Ureter (tissue), 1 donor: ENCODE results near the gene ANXA2R. TPM values are rescaled to one million over a fixed set of nuclear protein-coding genes. Genes with fewer than 3 reads are reported as not detected.
"Not testable (repeated sequence)": the region's sequence is repeated elsewhere in the genome, so short reads cannot be mapped to it uniquely, and the experiment has no call there.

Source experiments
- DNase-seq: peaks from one replicate; pipeline ENCODE4 v3.0.0-alpha.2; 2020; ENCODE audit warnings: low spot score
- total RNA-seq: library from RNA; stranded (reverse); gene quantifications from one replicate; pipeline ENCODE4 v1.2.4, GENCODE V29; 2023
- donor health status: DM: yes; HTN: yes; CAD: no.

ANXA2R gene, protein sequence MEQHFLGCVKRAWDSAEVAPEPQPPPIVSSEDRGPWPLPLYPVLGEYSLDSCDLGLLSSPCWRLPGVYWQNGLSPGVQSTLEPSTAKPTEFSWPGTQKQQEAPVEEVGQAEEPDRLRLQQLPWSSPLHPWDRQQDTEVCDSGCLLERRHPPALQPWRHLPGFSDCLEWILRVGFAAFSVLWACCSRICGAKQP
- total RNA-seq, result 4.4 TPM

- DNase-seq, result peak; percentile 92
Observed at GRCh38 chr5:43040287-43041098, at the start of gene ANXA2R. Gene ANXA2R (minus strand): TSS chr5:43040319. CDS start chr5:43040046, 273 bp downstream.

DNA sequence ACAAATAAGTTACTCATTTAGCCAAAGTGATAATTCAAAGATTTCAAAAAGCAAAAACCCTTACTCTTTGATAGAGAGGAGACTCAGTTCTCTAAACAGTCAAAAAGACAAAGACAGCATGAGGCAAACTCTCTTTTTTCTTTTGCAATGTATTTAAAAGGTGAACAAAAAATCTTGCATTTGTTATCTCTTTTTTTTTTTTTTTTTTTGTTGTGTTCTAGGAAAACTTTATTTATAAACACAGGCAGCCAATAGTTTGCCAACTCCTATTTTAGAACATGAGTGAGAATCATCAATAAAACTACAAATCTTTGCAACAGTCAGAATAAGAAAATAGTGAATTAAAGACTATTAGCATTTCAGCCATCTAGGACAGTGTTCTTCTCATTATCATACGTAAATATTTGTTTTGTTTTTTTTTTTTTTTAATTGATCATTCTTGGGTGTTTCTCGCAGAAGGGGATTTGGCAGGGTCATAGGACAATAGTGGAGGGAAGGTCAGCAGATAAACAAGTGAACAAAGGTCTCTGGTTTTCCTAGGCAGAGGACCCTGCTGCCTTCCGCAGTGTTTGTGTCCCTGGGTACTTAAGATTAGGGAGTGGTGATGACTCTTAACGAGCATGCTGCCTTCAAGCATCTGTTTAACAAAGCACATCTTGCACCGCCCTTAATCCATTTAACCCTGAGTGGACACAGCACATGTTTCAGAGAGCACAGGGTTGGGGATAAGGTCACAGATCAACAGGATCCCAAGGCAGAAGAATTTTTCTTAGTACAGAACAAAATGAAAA is 46.2 kb upstream of the ANXA2R start:
- DNase-seq, result not testable (repeated sequence)

GRCh38 chr5:43085453-43085852 is 45.3 kb upstream of the ANXA2R start:
- DNase-seq, result no peak

GRCh38 chr5:43084468-43084867 is 44.3 kb upstream of the ANXA2R start:
- not testable (repeated sequence) for DNase-seq

DNA sequence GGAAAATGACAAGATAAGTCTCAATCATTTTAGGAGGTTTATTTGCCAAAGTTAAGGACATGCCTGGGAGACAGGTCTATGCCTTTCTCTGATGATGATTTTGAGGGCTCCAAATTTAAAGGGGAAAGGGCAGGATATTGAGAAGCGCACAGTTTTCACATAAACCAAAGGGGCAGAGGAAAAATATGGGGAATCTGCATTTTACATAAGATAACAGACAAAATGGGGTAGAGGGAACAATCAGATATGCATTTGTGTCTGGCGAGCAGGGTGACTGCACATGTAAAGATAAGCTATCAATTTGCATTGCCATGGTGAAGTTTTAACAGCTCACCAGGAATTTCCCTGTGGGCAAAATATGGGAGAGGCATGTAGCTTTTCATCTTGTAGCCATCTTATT is 41.2 kb upstream of the ANXA2R start:
- DNase-seq, result not testable (repeated sequence)

DNA sequence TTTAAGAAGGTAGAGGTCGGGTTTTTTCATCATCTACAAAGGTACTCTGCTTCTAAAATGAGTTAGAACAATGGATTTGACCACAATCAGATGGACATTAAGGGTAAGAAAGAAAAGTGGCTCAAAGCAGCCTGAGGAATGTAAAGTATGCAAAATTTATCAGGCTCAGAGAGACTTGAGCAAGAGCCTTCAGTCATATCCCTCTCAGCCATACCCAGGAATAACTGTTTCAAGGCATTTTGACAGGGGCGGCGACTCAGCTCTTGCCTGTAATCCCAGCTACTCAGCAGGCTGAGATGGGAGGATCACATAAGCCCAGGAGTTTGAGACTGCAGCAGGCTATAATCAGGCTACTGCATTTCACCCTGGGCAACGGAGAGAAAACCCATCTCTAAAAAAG is 38.8 kb upstream of the ANXA2R start:
- no peak for DNase-seq

DNA sequence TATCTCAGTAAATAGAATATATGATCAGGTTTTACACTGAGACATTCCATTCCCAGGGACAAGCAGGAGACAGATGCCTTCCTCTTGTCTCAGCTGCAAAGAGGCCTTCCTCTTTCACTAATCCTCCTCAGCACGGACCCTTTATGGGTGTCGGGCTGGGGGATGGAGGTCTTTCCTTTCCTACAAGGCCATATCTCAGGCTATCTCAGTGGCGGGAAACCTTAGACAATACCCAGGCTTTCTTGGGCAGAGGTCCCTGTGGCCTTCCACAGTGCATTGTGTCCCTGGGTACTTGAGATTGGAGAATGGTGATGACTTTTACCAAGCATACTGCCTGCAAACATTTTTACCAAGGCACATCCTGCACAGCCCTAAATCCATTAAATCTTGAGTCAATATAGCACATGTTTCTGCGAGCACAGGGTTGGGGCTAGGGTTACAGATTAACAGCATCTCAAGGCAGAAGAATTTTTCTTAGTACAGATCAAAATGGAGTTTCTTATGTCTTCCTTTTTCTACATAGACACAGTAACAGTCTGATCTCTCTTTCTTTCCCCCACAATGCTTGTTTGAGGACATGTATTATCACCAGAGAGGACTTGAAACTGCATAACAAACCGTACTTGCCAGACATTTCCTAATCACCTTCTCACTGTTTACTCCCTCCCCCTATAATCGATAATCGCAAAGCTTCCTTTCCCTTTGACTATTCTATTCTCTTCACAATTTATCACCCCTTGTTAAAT is 37.5 kb upstream of the ANXA2R start:
- not testable (repeated sequence) for DNase-seq

DNA sequence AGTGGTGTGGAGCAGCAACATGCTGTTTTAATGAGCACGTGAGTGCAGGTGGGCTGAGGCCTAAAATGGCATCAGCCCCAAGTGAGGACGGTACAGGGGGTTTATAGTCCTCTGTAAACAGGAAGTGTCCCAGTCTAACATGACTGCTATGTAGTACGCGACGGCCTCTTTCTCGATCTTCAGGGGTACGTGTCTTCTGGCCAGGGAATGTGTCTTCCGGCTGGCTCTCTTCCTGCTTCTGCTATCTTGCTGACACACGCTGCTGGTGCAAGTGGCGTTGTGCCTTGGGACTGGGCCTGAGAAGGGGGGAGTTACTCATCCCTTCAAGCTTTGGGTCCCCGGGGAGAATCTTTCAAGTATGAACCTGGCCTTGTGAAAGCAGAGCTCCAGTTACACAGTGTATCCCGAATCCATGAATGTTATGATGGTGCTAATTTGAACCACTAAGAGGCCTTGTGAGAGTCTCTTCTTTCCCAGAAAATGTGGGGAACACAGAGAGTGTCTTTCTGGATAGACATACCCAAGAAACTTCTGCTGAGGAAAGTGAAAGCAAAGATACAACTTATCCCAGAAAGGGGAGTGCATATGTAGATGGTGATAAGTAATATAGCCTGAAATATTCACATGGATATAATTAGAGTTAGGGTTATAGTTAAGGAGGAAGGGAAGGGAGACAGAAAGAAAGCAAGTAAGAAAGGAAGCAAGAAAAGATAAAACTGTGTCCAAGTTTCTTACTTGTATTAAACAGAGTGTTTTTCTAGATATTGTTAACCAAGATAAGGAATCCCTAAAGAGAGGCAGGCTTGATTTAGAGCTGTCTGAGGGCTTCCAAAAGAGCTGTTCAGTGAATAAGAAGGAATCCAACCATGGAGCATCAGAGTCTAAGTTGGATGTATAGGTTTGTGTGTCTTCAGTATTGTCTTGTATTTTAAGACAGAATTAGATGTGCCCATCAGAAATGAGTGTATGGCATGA is 35.5 kb upstream of the ANXA2R start:
- DNase-seq, result no peak

DNA sequence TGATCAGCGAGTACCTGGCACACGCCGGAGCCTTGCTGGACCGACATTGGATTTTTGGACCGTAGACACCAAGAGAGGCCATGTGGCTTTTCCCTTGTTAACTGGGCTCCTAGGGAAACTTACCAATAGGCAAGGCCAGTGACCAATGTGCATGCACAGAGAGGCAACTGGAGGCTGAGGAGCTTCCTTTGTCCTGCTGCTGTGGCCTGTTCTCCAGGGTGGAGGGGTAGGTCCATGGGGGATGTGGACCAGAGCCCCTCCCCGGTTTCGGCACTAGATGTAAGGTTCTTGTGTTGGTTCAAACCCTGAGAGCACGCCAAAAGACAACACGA is 34.8 kb upstream of the ANXA2R start:
- DNase-seq, result no peak

GRCh38 chr5:43073597-43074546 is 33.8 kb upstream of the ANXA2R start:
- DNase-seq, result no peak

DNA sequence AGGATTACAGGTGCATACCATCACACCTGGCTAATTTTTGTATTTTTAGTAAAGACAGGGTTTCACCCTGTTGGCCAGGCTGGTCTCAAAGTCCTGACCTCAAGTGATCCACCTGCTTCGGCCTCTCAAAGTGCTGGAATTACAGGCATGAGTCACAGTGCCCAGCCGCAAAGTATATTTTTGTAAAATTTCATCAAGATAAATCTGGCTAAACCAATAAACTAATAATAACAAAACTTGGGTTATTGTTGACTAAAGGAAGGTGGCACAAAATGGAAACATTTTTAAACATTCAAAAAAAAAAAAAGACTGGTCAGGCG is 29.2 kb upstream of the ANXA2R start:
- DNase-seq, result not testable (repeated sequence)

GRCh38 chr5:43068037-43068436 is 27.9 kb upstream of the ANXA2R start:
- DNase-seq, result no peak

GRCh38 chr5:43066799-43067741 is 27.0 kb upstream of the ANXA2R start:
- peak; percentile 92 for DNase-seq

- DNase-seq, result peak; percentile 75
Observed at GRCh38 chr5:43065948-43066798, 26.1 kb upstream of the ANXA2R start.

- no peak for DNase-seq
Observed at GRCh38 chr5:43065387-43065947, 25.3 kb upstream of the ANXA2R start.

DNA sequence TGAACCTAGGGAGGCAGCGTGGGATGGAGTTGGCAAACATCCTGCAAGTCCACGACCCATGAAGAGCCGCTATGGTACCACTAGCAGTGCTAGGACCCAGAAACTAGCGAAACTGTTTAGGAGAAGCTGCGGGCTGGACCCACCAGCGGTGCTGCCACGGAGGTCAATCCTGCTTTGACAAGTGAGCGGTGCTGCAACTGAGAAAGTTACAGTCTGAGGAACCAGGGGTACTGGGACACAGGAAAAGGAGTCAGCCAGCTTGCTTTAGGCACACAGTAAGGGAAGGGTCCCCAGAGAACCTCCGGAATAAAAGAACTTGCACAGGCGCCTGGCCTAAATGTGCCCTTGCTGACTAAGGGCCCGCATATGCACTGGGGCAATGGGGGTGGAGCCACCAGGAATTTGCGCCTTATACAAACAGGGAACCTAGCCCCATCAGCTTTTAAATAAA is 23.6 kb upstream of the ANXA2R start:
- no peak for DNase-seq
